GM18951 (cell line): ENCODE results near the gene YWHAE.

Source experiments
- POLR2A ChIP-seq: IDR thresholded peaks from 4 replicates; pipeline ENCODE4 v1.6.1; 2011; ENCODE audit warnings: mild to moderate bottlenecking; ENCODE audit not compliant: insufficient read length, insufficient read depth; ENCODE audit errors: extremely low read depth
- in situ Hi-C: fragments of 300-500 bp; cut with MboI; formaldehyde crosslinking; loops from one replicate; pipeline ENCODE4 v1.12.0; 2022; ENCODE audit warnings: low sequenced_read_pairs, mixed read lengths, inconsistent platforms; ENCODE audit not compliant: unreplicated experiment

YWHAE gene

GRCh38 chr17:1354030-1354429 lies 46.0 kb downstream of the YWHAE start:
- no peak for TF ChIP-seq POLR2A
- in situ Hi-C loops, result loop anchor here (25.0 kb wide), 1 partner anchor 158 kb away; the partner anchor contains the start of gene INPP5K

- in situ Hi-C loops, result loop anchor here (25.0 kb wide), 1 partner anchor 160 kb away; the partner anchor contains the start of gene INPP5K
Measured at GRCh38 chr17:1352530-1352929, 47.5 kb downstream of the YWHAE start.

- in situ Hi-C loops, result loop anchor here (25.0 kb wide), 1 partner anchor 160 kb away; the partner anchor contains the start of gene INPP5K
- TF ChIP-seq POLR2A, result no peak
Measured at GRCh38 chr17:1351971-1352370, 48.1 kb downstream of the YWHAE start.

- TF ChIP-seq POLR2A, result no peak
- in situ Hi-C loops, result loop anchor here (25.0 kb wide), 1 partner anchor 161 kb away; the partner anchor contains the start of gene INPP5K
Measured at GRCh38 chr17:1351275-1351674, 48.7 kb downstream of the YWHAE start.

- TF ChIP-seq POLR2A, result no peak
- in situ Hi-C loops, result no loop called here
Measured at GRCh38 chr17:1347589-1348323, 52.3 kb downstream of the YWHAE start.

- in situ Hi-C loops, result no loop called here
- TF ChIP-seq POLR2A, result no peak
Measured at GRCh38 chr17:1344521-1344920, 55.5 kb downstream of the YWHAE start.

GRCh38 chr17:1343554-1343953 lies 56.5 kb downstream of the YWHAE start:
- TF ChIP-seq POLR2A, result no peak
- in situ Hi-C loops, result no loop called here

GRCh38 chr17:1340371-1340770 lies 59.7 kb downstream of the YWHAE start:
- TF ChIP-seq POLR2A, result no peak
- in situ Hi-C loops, result no loop called here

- no peak for TF ChIP-seq POLR2A
- in situ Hi-C loops, result no loop called here
Measured at GRCh38 chr17:1331708-1332107, 68.3 kb downstream of the YWHAE start.

GRCh38 chr17:1329745-1330343 lies 70.2 kb downstream of the YWHAE start:
- in situ Hi-C loops, result no loop called here
- TF ChIP-seq POLR2A, result no peak

GRCh38 chr17:1328437-1328836 lies 71.6 kb downstream of the YWHAE start:
- in situ Hi-C loops, result no loop called here
- no peak for TF ChIP-seq POLR2A

- no peak for TF ChIP-seq POLR2A
- in situ Hi-C loops, result no loop called here
Measured at GRCh38 chr17:1325766-1326165, 74.3 kb downstream of the YWHAE start.

- in situ Hi-C loops, result no loop called here
- TF ChIP-seq POLR2A, result no peak
Measured at GRCh38 chr17:1324201-1324771, 75.7 kb downstream of the YWHAE start.

GRCh38 chr17:1323336-1323735 lies 76.7 kb downstream of the YWHAE start:
- TF ChIP-seq POLR2A, result no peak
- in situ Hi-C loops, result no loop called here

- in situ Hi-C loops, result no loop called here
- no peak for TF ChIP-seq POLR2A
Measured at GRCh38 chr17:1322480-1322879, 77.5 kb downstream of the YWHAE start.
